ENCODE results near the gene SFTPD.
"Not testable (repeated sequence)": the region's sequence is repeated elsewhere in the genome, so short reads cannot be mapped to it uniquely, and the experiment has no call there.

Gene SFTPD

GRCh38 chr10:79948976-79949722, at the start of gene SFTPD:
Gene SFTPD, minus strand, starts transcription at chr10:79949105. Its CDS starts 2,446 bp downstream, at chr10:79946659.
- DNase-seq = no peak

DNA sequence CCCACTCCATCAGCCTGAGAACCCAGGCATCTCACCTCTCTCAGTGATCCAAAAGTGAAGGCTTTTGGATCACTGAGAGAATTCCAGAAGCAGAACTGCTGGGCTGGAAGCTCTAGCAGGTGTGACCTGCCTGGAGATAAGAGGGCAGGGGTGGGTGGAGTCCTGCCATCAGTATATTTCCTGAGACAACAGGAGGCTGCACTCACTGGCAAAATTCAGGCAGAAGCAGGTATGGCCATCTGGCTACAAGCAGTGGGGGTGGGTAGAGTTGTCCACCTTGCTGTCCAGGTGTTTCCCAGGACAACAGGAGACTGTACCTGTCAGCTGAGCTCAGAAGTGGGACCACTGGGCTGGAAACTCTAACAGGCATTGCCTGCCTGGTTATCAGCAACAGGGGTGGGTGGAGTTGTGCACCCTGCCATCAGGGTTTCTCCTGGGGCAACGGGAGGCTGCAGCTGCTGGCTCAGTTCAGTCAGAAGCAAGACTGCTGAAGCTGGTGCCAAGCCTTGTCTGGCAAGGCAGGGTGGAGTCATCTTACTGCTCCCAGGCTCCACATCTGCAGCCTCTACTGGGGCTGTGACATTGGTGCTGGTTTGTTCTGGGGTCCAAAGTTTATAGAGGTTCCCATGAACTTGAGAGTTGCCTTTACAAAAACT, 47.2 kb upstream of the SFTPD start:
- DNase-seq = no peak

DNA sequence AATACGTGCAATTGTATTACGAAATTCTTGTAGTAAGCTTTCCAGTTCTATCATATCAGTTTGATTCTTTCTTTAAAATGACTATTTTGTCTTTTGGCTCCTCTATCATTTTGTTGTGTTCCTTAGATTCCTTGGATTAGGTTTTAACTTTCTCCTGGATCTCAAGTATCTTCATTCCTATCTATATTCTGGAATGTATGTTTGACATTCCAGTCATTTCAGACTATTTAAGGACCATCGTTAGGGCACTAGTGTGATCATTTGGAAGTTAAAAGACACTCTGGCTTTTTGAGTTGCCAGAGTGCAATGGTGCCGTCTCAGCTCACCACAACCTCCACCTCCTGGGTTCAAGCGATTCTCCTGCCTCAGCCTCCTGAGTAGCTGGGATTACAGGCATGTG, 45.7 kb upstream of the SFTPD start:
- DNase-seq = no peak

- not testable (repeated sequence) for DNase-seq
Observed at GRCh38 chr10:79988199-79988598, 39.3 kb upstream of the SFTPD start.

DNA sequence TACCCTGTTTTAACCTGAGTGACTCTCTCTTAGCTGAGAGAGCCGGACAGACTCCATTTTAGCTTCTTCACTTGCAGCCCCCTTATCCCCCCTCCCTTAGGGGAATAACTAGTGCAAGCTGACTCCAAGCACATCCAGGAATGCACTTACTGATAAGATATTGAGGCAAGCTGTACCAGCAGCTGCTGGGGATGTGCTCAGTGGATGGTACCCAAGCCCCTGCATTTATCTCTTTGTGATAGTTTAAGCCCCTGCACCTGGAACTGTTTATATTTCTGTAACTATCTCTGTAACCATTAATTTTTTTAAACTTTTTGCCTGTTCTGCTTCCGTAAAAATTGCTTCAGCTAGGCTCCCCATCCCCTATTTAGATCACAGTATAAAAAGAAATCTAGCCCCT, 37.8 kb upstream of the SFTPD start:
- DNase-seq = not testable (repeated sequence)

DNA sequence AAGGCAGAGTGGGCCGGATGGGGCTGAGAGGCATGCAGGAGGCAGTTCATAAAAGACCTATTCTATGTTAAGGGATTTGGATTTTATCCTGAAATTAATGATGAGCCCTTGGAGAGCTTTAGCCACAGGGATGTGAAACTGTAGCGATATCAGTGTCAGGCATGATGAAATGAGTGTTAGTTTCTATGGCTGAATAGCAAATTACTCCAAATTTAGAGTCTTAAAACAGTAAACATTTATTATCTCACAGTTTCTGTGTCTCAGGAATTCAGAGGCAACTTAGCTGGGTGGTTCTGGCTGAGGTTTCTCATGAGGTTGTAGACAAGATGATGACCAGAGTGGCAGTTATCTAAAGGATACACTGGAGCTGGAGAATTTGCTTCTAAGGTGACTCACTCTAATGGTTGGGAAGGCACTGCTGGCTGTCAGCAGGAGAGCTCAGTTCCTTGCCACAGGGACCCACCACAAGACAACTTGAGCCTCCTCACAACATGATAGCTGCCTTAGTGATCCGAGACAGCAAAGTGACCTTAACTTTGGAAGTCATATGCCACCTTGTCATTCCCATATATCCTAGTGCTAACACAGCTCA, 36.7 kb upstream of the SFTPD start:
- no peak for DNase-seq

DNA sequence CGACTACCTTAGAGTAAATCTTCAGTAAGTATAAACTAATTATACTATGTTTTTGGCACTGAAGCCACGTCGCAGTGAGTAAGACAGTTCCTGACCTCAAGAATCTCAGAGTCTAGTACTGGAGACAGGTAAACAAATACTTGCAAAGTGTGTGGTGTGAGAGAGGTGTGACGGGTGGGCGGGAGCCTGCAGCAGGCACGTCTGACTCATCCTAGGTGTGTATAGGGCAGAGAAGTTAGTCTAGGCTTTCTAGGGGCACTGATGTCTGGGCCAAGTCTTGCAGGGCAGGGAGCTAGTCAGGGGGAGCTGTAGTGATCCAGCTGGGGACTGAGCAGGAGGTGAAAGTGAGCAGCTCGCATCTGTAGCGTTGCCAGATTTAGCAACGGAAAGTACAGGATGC, 35.9 kb upstream of the SFTPD start:
- no peak for DNase-seq

GRCh38 chr10:79983286-79983909, 34.5 kb upstream of the SFTPD start:
- DNase-seq = no peak

DNA sequence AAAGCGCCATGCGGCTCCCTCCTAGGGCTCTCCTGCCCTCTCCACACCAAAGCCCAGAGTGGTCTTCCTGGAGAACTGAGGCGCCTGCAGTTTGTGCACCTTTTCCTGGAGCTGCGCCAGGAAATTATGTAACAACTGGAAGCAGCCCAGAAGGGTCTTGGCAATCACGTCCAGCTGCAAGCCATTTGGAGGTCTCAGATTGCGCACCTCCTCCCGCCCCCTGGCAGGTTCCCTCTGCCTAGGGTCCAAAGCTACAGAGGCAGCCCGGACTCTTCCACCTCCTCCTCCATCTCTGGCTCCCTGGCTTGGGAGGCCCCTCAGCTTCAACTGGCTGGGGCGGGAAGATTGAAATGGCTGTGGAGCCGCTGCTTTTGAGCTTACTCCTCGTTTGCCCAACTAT, 34.0 kb upstream of the SFTPD start:
- DNase-seq = no peak

- no peak for DNase-seq
Observed at GRCh38 chr10:79982362-79982800, 33.5 kb upstream of the SFTPD start.

DNA sequence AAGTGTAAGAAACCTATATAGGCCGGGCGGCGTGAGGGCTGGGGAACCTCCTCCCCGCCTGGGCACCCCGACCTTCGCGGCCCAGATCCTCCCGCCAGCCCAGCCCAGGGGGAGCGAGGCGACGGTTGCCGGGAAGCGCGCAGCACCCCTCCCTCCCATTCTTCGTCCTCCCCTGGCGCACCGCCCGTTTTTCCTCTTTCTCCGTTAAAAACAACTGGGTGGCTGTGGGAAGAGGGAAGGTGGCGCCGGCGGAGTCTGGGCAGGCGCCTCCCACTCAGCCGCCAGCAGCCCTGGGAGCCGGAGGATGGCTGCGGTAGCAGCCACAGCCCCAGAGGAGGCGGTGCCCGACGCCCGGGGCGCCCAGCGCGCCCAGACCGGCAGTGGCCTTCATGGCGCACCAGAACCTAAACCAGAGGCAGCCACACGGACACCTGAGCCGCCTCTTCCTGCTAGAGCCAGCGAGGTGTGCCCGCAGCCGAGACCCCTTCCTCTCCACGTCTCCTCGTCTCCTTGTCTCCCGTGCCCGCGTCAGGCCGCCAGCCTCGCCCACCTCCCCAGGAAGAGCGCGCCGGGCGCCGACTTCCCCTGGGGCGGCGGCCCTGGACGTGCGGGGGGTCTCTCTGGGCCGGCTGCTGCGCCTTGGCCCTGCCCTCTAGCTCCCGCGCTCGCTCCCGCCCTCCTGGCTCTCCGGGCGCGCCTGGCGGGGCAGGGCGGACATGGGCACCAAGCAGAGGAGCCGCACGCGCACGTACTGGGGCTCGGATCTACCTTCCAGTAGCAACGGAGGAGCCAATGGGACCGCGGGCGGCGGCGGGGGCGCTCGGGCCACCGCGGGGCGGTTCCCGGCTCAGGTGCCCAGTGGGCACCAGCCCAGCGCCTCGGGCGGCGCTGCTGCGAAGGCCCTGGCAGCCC, 32.8 kb upstream of the SFTPD start:
- DNase-seq = peak; percentile 30

GRCh38 chr10:79980711-79981110, 31.8 kb upstream of the SFTPD start:
- DNase-seq = no peak

DNA sequence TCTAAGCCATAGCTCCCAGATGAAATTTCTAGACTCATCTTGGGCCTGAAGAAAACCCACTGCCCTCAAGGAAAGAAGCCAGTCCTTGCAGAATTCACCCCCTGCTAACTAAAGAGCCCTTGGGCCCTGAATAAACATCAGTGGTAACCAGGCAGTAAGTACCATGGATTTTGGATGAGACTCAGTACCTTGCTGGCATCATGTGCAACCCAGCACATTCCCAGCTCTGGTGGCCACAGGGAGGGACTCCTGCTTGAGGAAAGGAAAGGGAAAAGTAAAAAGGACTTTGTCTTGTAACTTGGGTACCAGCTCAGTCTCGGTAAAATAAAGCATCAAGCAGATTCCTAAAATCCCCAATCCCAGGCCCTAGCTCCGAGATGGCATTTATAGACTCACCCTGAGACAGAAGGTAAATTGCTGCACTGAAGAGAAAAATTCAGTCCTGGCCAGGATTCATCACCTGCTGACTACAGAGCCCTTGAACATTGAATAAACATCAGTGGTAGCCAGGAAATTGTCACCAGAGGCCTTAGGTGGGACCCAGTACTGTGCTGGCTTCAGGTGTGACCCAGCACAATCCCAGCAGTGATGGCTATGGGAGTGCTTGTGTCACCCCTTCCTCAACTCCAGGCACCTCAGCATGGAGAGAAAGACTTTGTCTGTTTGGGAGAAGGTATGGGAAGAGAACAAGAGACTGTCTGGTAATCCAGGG, 31.2 kb upstream of the SFTPD start:
- DNase-seq = peak; percentile 42

- no peak for DNase-seq
Observed at GRCh38 chr10:79979310-79979975, 30.5 kb upstream of the SFTPD start.

- DNase-seq = no peak
Observed at GRCh38 chr10:79976999-79977398, 28.1 kb upstream of the SFTPD start.

- DNase-seq = no peak
Observed at GRCh38 chr10:79970062-79970461, 21.2 kb upstream of the SFTPD start.

DNA sequence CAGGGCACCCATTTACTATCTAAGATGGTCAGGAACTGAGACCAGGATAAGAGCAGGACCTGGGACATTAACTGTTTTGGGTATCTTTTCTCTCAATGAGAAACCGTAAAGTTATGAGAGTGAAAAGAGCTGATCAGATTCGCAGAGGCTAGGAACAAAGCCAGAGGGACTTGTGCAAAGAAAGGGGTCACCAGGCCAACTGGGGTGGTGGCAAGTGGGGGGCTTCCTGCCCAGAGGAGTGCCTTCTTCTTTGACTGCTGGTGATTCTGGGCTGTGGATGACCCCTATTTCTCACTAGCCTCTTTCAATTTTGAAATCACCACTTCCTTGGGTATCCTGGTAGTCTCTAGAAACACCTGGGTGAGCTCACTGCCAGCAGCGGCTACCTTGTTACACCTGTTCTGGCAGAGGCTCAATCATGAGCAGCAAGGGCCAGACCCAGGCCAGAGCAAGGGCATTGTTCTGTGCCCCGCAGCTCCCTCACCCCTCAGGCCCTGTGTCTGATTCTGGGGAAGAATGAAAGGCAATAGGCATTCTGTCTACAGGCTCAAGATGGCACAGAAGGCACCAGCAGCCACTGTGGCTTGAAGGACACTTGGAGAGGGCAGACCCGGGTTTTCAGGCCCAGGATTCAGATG, 999 bp downstream of the SFTPD start:
- DNase-seq = no peak

DNA sequence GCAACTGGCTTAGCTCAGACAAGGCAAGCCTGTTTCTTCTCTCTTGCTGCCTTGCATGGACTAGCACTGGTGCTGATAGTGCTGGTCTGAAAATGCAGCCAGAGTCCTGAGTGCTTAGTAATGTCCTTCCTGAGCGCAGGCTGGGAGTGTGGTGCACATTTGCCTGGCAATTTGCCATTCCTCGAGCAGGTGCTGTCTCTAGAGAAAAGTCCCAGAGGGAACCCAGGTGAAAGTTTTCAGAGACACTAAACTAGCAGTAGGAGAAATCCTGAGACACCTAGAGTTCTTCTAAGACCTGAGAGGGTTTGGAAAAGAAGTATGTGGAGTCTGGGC, 1.9 kb downstream of the SFTPD start:
- no peak for DNase-seq

- no peak for DNase-seq
Observed at GRCh38 chr10:79946271-79947082, 2.4 kb downstream of the SFTPD start.

Measured in NCI-H2029 treated with DMSO at 0.1 percent for 48 hours (cell line).